ENCODE results near the gene SPO11.

SPO11 gene, protein sequence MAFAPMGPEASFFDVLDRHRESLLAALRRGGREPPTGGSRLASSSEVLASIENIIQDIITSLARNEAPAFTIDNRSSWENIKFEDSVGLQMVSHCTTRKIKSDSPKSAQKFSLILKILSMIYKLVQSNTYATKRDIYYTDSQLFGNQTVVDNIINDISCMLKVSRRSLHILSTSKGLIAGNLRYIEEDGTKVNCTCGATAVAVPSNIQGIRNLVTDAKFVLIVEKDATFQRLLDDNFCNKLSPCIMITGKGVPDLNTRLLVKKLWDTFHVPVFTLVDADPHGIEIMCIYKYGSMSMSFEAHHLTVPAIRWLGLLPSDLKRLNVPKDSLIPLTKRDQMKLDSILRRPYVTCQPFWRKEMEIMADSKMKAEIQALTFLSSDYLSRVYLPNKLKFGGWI

DNA sequence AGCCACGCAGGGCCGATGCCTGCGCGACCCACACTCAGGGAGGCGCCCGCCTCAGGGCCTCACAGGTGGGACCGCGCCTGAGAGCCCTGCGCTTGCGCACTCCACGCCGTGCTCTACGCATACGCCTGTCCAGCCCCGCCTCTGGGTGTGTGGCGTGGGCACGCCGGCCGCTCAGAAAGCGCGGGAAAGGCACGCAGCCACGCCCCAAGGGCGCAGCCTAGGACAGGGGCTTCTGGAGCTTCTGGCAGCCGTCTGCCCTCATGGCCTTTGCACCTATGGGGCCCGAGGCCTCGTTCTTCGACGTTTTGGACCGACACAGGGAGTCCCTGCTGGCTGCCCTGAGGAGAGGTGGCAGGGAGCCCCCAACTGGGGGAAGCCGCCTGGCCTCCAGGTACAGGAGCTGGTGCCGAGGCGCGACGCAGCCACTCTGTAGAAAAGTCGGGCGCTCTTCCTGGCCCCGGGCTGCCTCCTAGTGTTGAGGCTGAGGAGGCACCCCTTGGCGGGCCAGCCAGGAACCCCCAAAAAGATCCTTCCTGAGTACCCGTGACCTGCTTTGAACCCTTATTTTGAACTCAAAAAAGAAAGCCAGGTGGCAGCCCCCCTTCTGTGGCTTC is at the start of gene SPO11:
Gene SPO11 (plus strand): TSS at position 196 of the 614 bp plus-strand sequence. CDS start 65 bp downstream, at position 261.
- DNase-seq, result no peak

DNA sequence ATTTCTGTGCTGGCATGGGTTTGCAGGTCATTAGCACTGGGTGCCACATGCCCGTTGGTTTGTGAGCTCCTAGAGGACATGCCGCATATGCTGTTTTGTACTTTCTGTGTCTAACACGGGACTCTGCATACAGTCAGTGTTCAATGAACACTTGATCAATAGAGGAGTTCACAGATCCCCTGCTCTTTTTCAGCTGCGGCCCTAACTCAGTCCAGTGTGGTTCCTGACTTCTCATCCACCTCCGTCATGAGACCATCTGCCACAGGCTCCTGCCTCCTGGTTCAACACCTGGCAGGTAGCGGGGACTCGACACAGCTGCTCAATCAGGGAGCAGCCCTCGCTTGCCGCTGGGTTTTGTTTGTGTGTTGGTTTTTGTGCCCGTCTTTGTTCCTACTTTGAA is 49.4 kb upstream of the SPO11 start:
- DNase-seq, result no peak

DNA sequence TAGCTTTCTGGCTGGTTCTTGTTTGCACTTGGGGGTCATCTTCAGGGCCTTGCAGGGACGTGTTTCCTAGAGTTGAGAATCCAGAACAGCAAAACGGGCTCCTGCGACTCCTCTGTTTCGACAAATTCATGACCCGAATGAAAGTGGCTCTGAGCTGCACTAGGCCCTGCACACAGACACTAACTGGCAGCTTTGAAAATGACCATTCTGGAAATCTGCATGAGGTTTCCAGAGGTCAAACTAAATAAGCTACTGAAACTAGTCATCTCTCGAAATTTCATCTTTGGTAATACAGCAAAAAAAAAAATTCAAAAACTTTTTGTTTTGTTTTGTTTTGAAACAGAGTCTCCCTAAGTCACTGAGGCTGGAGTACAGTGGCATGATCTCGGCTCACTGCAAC is 47.7 kb upstream of the SPO11 start:
- DNase-seq, result no peak

DNA sequence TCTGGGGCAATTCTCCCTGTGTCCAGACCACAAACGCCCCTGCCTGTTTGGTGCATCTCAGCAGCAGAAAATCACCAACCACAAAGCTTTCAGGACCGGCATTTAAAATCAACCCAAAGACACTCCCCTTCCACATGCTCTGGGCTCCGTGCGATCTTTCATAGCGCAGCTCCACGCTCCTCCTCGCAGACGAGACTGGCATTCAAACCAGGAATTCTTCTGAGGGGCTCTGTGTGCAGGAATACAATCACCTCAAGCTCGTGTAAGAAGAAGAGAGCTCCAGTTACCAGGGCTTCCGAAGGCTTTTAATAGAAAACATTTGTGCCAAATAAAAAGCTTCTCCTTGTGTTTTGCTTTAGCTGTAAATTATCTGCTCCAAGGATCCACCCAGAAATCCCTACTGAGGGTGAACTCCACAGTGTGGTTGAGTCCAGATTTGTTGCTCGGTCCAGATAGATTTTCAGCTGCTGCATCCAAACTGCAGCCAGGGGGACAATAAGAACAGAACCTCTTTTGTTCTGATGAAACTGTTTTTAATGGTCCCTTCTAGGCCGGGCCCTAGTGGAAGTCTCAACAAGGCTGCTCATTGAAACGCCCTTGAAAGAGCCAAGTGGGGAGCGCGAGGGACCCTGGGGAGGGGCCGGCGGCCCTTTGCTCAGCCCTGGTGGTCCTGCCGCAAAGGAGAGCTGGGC is 46.8 kb upstream of the SPO11 start:
- no peak for DNase-seq

DNA sequence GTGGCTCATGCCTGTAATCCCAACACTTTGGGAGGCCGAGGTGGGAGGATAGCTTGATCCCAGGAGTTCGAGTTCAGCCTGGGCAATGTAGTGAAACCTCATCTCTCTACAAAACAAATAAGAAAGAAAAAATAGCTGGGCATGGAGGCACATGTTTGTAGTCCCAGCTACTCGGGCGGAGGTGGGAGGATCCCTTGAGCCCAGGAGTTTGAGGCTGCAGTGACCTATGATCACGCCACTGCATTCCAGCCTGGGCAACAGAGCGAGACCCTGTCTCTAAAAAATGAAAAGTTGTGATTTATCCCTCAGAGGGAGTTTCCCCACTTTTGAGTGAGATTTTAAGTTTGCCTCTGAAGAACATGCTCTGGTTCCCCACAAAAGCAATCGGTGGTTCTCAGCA is 45.7 kb upstream of the SPO11 start:
- no peak for DNase-seq

DNA sequence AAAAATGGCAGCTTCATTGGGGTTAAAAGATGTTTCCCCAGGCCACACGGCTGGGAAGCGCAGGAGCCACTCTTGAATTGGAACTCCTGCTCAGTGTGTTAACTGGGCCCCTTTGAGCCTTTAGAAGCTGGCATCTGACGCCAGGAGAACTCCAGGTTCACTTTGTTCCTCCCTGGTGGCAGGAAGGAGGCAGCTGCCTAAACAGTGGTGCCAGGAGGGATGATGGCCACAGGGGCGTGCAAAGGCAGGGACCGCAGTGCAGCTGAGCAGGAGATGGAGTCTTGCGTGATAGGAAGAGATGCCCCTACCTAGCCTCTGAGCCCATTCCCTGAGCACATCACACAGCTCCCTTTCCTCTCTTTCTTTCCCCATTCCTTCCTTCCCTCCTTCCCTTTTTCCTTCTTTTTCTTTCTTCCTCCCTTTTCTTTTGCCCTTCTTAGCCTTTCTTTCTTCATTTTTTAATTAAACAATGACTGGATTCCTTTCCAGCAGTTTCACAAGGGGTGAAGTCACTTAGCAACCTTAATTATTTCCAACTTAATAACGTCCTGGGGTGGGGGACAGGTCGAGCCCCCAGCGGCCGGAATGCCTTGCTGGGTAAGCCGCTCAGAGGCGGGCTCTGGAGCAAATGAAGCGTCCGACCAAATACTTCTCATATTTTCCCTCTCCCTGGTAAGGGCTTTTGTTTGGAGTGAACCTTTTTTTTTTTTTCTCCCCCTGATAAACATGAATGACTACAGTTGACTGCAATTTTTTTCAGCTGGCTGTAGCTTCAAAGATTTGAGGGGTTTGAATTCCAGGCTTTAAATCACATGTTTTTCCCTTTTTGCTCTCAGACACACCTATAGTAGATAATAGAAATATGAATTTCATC is 42.4 kb upstream of the SPO11 start:
- DNase-seq, result no peak

DNA sequence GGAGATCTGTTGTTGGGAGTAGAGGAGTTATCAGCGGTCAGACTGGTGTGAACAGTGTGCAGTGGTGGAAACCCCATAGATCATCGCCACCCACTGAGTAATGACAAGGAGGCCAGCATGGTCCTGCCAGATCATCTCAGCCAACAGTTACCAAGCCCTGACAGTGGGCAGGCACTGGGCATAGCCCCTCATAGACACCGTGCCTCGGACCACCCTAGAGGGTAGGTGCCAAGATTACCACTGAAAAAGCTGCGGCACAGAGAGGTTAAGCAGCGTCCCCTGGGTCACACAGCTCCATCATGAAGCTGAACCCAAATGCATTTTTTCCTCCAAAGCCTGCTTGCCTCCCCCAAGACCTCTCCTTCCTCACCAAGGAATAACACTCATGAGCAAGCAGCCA is 41.7 kb upstream of the SPO11 start:
- DNase-seq, result no peak

DNA sequence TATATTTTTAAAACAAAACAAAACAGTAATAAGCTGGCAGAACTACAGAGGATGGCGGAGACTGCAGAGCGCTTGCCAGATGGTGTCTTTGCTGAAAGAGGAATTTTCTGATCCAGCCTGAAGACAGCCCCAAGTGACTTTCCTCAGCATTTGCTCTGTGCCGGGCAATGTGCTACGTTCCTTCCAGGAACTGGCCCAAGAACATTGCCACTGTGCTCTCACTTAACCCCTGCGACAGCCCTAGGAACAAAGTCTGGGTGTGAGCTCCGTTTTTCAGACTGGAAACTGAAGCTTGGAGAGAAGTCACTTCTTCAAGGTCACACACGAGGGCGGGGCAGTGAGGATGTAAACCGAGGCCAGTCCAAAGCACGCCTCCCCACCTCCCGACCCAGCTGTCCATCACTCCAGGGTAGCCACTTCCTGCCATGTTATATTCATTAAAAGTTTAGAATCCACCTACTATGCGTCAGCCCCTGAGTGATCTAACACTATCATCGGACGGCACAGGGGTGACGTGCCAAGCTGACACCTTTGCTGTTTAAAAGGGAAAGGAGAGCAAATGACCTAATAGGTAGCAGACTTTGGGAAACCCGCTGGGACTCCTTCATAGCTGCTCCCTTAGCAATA is 40.8 kb upstream of the SPO11 start:
- DNase-seq, result no peak

DNA sequence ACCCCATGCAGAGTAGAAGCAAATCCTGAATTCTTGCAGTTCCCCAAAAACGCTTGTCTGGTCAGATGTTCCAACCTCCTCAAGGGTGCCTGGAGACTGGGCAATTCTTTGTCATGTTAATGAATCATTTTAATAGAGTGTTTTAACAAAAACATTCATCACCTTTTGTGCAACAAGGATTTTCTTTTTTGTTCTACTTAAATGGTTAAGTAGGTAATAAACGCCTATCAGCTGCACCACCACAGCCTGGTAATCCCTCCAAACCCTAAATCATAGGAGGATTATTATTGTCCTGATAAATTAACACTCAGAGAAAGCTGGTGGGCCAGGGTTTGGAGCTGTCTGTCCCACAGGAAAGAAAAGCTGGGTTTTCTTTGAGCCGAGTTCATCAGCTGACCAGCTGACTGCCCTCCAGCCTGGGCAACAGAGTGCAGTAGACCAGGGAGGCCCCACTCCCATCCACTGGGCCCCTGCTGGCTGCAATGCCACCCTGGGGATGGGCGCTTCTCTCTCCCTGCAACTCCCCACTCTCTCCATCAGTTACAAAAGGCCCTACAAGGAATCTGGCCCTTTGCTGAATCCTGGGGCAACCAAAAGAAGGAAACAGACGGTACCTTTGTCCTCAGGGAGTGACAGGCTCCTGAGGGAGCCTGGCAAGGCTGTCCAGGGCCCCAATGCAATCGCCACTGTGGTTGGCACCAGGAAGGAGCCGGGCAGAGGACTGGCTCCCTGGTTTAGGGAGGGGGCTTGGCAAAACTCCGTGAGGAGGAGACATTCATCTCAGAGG is 40.0 kb upstream of the SPO11 start:
- DNase-seq, result no peak

DNA sequence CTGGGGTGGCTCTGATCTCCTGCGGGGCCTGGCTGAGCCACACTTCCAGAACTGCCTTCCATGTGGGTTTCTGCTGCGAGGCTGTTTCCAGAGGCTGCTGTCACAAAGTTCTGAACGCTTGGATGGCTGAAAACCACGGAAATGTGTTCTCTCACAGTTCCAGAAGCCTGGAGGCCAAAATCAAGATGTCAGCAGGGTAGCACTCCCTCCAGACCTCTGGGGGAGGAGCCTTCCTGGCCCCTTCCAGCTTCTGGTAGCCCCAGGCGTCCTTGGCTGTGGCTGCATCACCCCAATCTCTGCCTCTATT is 39.5 kb upstream of the SPO11 start:
- no peak for DNase-seq

DNA sequence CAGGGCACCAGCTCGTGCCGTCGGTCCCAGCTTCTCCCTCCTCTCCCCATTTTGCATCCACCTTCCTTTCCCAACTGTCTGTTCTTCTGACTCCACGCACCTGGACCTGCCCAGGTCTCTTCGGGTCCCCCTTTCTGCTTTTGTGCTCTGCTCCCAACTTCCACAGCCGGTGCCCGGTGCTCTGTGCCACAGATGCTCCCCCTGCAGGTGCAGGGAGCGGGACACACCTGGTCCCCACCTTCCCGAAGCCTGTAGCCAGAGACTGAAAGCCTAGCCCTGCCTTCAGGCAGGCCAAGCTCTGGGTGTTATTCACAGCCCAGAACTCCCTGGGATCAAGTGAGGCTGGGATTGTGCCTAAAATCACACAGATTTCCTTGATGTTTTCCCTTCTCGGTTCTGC is 38.6 kb upstream of the SPO11 start:
- no peak for DNase-seq

DNA sequence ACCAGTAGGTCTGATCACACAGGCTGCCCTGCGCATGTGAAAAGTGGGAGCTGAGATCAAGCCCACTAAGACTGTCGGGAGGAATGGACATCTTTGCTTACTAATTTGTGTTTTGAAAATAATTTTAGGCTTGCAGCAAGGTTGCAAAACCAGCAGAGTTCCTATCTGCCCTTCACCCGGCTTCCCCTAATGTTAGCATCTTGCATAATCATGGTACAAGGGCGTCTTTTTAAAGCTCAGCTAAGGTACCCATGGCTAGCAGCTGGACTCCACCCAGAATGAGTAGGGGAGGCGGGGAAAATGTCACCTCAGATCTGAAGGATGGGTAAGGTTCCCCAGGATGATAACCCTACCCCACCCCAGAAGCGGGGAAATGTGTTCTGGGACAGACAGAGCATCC is 37.9 kb upstream of the SPO11 start:
- DNase-seq, result no peak

DNA sequence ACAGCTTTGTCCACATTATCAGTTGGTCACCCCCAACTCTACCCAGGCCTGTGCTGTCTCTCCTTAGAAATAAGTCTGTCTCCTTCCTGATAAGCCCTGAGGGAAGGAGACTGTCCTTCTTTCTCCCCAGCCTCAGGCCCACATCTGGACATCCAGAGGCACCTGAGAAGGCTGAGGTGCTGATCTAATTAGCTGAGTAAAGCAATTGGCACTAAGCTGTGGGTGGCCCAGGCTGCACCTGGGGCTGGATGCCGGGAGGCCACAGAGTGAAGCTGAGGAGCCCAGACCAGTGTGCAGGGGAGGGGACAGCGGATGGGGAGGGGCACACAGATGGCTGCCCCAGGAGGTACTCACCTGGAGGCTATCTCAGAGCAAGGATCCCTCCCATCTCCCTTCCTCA is 37.0 kb upstream of the SPO11 start:
- no peak for DNase-seq

DNA sequence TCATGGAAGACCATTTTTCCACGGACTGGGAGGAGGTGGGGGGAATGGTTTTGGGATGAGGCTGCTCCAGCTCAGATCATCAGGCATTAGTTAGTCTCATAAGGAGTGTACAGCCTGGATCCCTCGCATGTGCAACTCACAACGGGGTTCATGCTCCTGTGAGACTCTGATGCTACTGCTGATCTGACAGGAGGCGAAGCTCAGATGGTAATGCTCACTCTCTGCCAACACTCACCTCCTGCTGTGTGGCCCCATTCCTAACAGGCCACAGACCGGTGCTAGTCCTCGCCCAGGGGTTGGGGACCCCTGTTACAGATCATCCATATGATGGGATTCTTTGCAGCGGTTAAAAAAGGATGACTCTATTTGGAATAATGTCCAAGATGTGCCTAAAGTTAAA is 35.6 kb upstream of the SPO11 start:
- DNase-seq, result no peak

DNA sequence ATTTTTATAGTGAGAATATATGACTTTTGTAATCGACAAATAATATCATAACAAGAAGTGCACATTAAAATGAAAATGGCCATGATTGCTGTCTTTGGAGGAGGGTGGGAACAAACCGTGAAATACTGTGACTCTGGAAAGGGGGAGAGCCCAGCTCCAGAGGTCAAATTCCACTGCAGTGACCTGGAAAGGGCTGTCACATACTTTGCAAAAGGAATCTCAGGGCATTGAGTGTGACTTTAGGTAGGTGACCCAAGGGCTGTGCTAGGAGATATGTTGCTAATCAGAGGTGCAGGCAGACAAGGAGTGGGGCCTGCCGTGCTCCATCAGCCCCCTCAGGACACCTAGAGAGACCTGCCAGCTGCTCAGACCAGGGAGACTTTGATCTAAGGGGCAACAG is 35.1 kb upstream of the SPO11 start:
- DNase-seq, result no peak

DNA sequence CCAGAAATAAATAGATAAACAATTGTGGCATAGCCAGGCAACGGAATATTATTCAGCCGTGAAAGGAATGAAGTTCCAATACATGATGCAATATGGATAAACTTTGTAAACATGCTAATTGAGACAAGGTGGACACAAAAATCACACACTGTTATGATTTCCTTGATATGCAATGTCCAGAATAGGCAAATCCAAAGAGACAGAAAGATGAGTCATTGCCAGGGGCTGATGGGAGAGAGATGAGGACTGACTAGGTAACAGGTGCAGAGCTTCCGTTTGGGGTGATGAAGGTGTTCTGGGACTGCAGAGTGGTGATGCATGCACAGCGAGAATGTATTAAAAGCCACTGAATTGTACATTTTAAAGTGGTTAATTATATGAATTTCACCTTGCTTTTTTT is 31.1 kb upstream of the SPO11 start:
- no peak for DNase-seq

DNA sequence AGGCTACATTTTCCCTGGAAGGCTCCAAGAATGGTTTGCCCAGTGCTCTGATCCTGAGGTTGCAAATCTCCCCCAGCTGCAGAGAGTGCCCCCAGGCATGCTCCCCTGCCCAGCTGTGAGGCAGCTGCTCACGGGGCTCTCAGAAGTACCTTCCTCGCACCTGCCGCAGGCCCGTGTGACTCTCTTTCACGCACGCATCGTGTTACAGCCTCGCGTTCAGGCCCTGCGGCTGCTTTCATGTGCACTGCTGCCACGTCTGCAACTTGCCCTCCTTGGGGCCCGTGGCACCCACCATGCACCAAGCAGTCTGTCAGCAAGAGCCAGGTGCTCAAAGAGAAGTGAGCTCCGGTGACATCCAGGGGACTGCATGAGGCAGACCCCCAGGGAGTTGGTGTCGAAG is 28.6 kb upstream of the SPO11 start:
- no peak for DNase-seq

DNA sequence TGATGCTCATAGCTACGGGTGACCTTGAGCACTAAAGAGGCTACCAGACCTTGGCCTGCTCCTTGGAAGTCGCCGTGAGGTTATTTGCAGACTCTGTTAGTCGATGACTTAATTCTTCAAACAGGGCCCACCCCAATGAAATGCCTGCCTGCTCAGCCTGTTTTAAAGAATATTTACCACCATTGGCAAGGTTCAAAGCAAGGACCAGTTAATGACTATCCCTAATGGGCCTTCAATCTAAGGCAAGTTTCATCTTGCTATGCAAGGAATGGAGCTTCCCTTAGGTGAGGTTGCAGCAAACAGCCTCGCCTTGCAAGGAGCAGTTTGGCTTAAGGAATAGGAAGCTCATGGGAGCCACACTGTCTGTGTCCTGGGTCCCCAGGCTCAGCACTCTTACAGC is 22.9 kb upstream of the SPO11 start:
- no peak for DNase-seq

DNA sequence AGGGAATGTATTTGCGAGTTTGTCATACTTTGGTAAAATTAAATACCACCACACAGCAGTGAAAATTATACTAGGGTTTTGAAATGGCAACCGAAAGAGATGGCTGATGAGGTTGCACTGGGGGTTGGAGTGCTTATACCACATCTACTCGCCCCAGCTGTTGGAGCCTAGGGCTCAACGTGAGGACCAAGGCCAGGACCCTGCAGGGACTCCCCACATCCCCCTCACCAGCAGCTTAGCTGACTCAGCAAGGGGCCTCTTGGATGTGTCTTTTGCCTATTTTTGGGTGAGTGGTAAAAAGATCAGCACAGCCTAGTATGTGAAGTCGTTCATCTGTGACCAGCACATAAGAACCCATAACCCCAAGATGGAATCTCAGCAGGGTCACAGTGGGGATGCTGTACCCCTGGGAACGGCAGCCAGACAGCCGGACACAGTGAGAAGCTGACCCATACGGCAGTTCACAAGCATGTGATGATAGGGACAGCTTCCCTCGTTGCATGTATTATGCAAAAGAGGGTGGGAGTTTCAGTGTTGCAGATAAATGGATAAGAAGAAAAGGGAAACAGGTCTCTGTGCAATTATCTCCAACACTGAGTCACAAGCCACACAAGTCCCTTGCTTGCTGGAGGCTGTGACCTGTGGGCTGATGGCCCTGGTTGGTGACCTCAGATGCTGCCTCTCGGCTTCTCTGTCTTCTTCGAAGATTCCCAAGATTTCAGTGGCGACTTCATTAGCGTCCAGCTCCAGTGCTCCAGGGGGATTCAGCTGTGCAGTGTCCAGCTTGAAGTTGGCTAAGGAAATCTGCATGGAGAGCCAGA is 20.9 kb upstream of the SPO11 start:
- no peak for DNase-seq

DNA sequence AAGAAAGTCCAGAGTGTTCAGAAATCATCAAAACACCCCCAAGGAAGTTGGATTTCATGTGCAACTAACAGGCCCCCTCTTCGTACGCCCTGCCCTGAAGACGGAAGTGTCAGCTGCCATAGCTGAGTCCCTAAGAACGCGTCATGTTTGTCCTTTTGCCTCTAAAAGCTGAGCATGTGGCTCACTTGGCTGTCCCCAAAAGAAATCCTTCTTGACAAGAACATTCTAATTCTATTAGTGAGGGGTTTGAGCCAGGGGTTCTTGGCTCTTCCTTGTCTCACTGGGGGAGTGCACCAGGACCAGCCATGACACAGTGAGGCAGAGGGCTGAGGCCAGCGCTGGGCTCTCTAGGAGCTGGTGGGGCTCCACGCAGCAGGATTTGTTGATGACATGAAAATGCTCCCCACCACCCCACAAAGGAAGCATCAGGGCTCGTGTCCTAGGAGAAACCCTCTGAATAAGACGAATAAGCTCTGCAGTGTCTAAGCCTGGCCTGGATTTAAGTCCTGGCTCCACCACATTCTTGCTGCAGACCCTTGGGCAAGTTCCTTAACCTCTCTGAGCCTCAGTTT is 20.0 kb upstream of the SPO11 start:
- DNase-seq, result no peak
